Measurements from ENCODE around the gene DLGAP1.

DNA sequence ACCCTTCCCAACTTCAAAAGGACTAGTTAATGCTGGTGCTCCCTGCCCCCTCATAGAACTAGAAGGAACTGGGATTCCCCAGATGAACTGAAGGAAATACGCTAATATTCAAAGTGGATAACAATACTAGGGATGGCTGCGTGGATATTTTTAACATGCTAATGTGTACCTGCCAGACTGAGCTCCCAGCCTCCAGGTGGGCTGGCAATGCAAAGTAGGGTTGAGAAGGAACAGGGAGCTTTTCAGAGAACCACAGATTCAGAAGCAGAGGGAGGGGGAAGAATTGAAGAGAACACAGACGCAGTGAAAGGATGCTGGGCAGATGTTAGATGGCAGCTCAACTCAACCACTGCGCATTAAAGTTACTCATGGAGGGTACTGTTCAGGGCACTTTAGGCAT lies 650.8 kb downstream of the DLGAP1 start:
- TF ChIP-seq, protein P1, sequence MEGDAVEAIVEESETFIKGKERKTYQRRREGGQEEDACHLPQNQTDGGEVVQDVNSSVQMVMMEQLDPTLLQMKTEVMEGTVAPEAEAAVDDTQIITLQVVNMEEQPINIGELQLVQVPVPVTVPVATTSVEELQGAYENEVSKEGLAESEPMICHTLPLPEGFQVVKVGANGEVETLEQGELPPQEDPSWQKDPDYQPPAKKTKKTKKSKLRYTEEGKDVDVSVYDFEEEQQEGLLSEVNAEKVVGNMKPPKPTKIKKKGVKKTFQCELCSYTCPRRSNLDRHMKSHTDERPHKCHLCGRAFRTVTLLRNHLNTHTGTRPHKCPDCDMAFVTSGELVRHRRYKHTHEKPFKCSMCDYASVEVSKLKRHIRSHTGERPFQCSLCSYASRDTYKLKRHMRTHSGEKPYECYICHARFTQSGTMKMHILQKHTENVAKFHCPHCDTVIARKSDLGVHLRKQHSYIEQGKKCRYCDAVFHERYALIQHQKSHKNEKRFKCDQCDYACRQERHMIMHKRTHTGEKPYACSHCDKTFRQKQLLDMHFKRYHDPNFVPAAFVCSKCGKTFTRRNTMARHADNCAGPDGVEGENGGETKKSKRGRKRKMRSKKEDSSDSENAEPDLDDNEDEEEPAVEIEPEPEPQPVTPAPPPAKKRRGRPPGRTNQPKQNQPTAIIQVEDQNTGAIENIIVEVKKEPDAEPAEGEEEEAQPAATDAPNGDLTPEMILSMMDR (IDR thresholded peaks at IDR 0.05; ENCODE audit: low read depth, low read length) = no peak
- TF ChIP-seq POLR2A (IDR thresholded peaks at IDR 0.05; ENCODE audit: extremely low read depth, insufficient read length) = no peak

All from NB4 (cell line).